A673 (cell line): Measurements from ENCODE around the gene DNAJC13.

Experiments
- EZH2 ChIP-seq: fragments of 200-600 bp; sonication (generic); IDR thresholded peaks from 2 replicates; pipeline ENCODE4 v1.6.1; 2017; ENCODE audit warnings: borderline replicate concordance, low read depth, mild to moderate bottlenecking, mixed read lengths, antibody characterized with exemption, low read length; ENCODE audit not compliant: poor library complexity, severe bottlenecking
- TF ChIP-seq, protein P1 (sequence below): fragments of 300-800, 200-600 bp; sonication (generic); conservative IDR thresholded peaks from 2 replicates; pipeline ENCODE4 v1.5.1; 2017; ENCODE audit warnings: low read depth, mild to moderate bottlenecking, antibody characterized with exemption, low read length, moderate library complexity, mixed read lengths

DNA sequence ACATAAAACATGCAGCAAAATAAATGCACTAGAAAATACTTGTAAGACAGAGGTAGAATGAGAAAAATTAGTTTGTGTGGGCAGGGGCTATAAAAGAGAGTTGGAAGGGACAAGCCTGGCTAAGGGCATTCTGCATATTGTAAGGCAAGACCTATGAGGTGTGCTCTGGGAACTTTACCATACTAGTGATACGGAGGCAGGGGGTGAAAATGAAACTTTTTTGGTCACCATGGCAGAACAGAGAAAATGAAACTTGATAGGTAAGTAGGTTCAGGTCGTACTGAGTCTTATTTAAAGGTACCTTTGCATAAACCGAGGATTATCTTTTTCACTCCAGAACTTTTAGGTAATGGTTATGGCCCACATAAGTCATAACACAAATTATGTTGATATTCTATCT is 105.1 kb downstream of the DNAJC13 start:
- TF ChIP-seq, protein P1, sequence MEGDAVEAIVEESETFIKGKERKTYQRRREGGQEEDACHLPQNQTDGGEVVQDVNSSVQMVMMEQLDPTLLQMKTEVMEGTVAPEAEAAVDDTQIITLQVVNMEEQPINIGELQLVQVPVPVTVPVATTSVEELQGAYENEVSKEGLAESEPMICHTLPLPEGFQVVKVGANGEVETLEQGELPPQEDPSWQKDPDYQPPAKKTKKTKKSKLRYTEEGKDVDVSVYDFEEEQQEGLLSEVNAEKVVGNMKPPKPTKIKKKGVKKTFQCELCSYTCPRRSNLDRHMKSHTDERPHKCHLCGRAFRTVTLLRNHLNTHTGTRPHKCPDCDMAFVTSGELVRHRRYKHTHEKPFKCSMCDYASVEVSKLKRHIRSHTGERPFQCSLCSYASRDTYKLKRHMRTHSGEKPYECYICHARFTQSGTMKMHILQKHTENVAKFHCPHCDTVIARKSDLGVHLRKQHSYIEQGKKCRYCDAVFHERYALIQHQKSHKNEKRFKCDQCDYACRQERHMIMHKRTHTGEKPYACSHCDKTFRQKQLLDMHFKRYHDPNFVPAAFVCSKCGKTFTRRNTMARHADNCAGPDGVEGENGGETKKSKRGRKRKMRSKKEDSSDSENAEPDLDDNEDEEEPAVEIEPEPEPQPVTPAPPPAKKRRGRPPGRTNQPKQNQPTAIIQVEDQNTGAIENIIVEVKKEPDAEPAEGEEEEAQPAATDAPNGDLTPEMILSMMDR = no peak
- no peak for TF ChIP-seq EZH2
